ENCODE results near the gene CYP2U1. TPM values are rescaled to one million over a fixed set of nuclear protein-coding genes. Genes with fewer than 3 reads are reported as not detected.

The CYP2U1 gene
- total RNA-seq, 1 donor from 2014 or later: 11.0 TPM

- Histone ChIP-seq H3K27me3 (ENCODE audit: low read depth) (no peaks in the 10 kb centered on the region), H3K9me3 (no peaks in the 10 kb centered on the region), H3K4me1 (peaks cover 51% of the 10 kb centered on the region), H3K27ac (peak overlapping the region; percentile 88), H3K4me3 (peak overlapping the region; percentile 84), H3K36me3 (no peaks in the 10 kb centered on the region)
- ATAC-seq (peak in 1 of 2 donors; percentile 2), DNase-seq (no peak)
- TF ChIP-seq CTCF (IDR thresholded peaks at IDR 0.05): no peak
- intact Hi-C loops (cut with DNase I): no loop called here
These were observed 57.8 kb downstream of the CYP2U1 start for GRCh38 chr4:107989162-107989536.

DNA sequence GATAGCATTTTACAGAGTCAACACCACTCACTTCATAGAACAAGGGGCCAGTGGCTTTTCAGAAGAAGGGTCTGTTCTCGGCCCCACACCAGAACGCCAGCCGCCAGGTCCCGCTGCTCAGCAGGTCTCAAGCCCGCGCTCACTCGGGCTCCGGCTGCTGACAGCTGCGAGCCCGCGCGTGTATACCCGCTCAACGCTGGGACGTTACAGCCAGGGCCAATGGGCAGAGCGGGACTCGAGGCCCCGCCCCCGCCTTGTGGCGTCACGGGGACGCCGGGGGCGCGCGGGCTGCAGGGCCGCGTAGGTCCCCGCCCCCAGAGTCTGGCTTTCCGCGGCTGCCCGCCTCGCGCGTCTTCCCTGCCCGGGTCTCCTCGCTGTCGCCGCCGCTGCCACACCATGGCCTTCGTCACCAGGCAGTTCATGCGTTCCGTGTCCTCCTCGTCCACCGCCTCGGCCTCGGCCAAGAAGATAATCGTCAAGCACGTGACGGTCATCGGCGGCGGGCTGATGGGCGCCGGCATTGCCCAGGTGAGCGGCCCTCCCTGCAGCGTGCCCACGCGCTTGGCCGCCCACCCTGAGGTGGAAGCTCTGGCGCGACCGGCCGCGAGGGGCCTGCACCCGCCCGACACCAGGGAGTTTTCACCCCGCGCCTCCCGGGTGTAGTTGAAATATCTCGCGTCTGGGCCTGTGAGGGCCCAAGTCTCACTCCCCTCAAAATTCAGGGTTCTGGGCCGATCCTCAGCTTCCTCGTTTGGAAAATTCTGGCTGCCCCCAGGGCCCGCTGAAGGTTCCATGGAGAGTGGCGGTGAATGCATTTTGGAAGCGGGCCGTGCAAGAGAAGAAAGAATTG, 58.4 kb downstream of the CYP2U1 start, which contains the start of gene HADH:
Gene HADH (plus strand): TSS at position 353 of the 850 bp plus-strand sequence. CDS start 44 bp downstream, at position 397.
- peaks cover 54% of the 10 kb centered on the region for H3K4me1 ChIP-seq
- H3K4me3 ChIP-seq: peak within 1 kb of the TSS; percentile 84
- DNase-seq: peak; percentile 96
- H3K27ac ChIP-seq: peak within 1 kb of the TSS; percentile 88
- no peaks in the 10 kb centered on the region for H3K36me3 ChIP-seq
- H3K27me3 ChIP-seq (ENCODE audit: low read depth): no peaks in the 10 kb centered on the region
- no peak for TF ChIP-seq CTCF (IDR thresholded peaks at IDR 0.05)
- H3K9me3 ChIP-seq: no peaks in the 10 kb centered on the region
- intact Hi-C loops (cut with DNase I): no loop called here
- ATAC-seq: peak; percentile 100

DNA sequence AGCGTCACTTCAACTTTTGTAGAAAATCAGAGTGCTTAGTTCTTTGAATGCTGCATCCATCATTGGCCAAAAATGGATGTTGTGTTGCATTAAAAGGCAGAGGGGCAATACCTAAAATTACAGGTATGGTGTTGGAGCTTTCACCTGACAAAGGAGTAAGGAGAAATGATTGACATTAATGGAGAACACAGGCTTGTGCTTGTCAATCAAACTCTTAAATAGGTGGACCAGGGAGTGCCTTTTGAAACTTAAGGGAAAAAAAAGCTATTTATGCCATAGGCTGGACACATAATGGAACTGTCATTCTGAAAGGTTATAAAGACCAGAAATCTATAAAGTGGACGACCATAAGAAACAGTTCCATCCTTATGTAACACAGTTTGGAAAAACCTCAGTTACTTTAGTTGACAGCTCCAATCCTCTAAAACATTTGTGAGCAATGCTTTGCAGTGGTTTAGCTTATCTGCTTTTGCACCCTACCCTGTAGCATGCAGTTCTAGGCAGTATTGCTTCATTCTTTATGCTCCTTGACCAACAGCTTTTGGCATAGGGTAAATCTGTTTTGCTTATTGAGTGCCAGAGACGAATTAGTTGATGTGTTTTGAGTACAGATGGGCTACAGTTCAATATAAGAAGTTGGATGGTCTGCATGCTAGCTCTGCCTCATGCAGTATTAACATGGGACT, 60.7 kb downstream of the CYP2U1 start:
- Histone ChIP-seq H3K27ac (no peak overlapping the region), H3K27me3 (ENCODE audit: low read depth) (no peaks in the 10 kb centered on the region), H3K4me3 (no peak overlapping the region), H3K9me3 (no peaks in the 10 kb centered on the region), H3K36me3 (no peaks in the 10 kb centered on the region), H3K4me1 (peaks cover 54% of the 10 kb centered on the region)
- intact Hi-C loops (cut with DNase I): no loop called here
- ATAC-seq: no peak
- no peak for DNase-seq
- TF ChIP-seq CTCF (IDR thresholded peaks at IDR 0.05): no peak

- Histone ChIP-seq H3K36me3 (no peaks in the 10 kb centered on the region), H3K27ac (no peak overlapping the region), H3K27me3 (ENCODE audit: low read depth) (no peaks in the 10 kb centered on the region), H3K9me3 (no peaks in the 10 kb centered on the region), H3K4me1 (peaks cover 57% of the 10 kb centered on the region), H3K4me3 (no peak overlapping the region)
- intact Hi-C loops (cut with DNase I): no loop called here
- no peak for TF ChIP-seq CTCF (IDR thresholded peaks at IDR 0.05)
- ATAC-seq (no peak), DNase-seq (no peak)
These were observed 62.6 kb downstream of the CYP2U1 start for GRCh38 chr4:107993969-107994368.

DNA sequence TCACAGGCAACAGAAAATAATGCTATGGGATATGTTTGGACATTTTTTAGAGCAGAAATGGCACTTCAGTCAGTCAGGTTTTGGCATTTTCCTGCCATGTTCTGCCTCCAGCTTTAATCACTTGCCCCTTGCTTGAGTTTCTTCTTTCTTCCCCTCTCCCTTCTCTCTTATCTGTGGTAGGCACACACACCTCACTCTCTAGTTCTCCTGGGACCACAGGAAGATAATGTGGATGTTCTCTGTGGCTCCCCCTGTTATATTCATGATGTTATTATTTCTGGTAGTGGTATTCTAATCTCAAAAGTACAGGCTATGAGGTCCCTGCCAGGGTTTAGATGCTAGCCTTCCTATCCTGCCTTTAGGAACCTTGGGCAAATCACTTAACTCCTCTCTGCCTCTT, 63.5 kb downstream of the CYP2U1 start:
- H3K36me3 ChIP-seq: no peaks in the 10 kb centered on the region
- intact Hi-C loops (cut with DNase I): no loop called here
- no peaks in the 10 kb centered on the region for H3K27me3 ChIP-seq (ENCODE audit: low read depth)
- H3K27ac ChIP-seq: no peak overlapping the region
- no peak for ATAC-seq
- no peak for TF ChIP-seq CTCF (IDR thresholded peaks at IDR 0.05)
- no peak overlapping the region for H3K4me3 ChIP-seq
- no peak for DNase-seq
- peaks cover 61% of the 10 kb centered on the region for H3K4me1 ChIP-seq
- H3K9me3 ChIP-seq: no peaks in the 10 kb centered on the region
